GM12875 (cell line): ENCODE data around the gene C15orf39.

Source experiments
- H3K4me3 ChIP-seq: one replicate; pipeline ENCODE4 v1.5.1; 2011; ENCODE audit warnings: low read depth, low read length, control low read depth
- CTCF ChIP-seq: IDR thresholded peaks from 2 replicates; pipeline ENCODE4 v1.5.1; 2011; ENCODE audit warnings: low read depth, mild to moderate bottlenecking, control low read depth, inconsistent platforms, low read length, moderate library complexity, borderline replicate concordance; ENCODE audit not compliant: insufficient read depth

Gene C15orf39

GRCh38 chr15:75181780-75182179 lies 19.9 kb upstream of the C15orf39 start:
- TF ChIP-seq CTCF: no peak
- H3K4me3 ChIP-seq: no peak overlapping the region

GRCh38 chr15:75182187-75183131 lies 19.2 kb upstream of the C15orf39 start:
- no peak for TF ChIP-seq CTCF

DNA sequence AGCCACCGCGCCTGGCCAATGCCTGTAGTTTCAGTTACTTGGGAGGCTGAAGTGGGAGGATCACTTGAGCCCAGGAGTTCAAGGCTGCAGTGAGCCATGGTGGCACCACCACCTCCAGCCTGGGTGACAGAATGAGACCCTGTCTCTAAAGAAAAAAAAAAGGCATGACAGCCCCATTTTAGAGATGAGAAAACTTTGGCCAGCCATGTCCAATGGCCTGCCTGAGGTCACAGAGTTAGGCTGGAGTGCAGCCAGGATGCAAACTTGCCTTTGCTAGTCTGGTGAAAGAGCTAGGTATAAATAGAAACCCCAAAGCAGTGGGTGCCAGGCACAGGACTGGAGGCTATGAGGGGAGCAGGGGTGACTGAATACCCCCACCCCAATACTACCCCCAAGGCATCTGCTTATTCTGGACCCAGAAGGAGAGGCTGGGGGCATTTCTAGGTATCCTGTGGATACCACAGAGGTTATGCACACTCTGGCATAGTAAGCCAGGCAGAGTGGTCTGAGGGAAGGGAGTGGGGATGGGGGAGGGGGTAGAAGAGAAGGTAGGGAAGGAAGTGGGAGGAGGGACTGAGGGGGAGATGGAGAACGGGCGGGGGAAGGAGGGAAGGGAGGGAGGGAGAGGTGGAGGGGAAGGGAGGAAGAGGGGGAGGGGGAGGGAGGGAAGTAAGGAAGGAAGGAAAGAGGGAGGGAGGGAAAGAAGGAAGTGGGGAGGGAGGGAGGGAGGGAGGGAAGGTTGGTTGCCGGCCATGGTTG lies 16.2 kb upstream of the C15orf39 start:
- H3K4me3 ChIP-seq: no peak overlapping the region
- TF ChIP-seq CTCF: no peak

More at GRCh38 chr15:75182187-75183131, 19.2 kb upstream of the C15orf39 start:
- H3K4me3 ChIP-seq: no peak overlapping the region

DNA sequence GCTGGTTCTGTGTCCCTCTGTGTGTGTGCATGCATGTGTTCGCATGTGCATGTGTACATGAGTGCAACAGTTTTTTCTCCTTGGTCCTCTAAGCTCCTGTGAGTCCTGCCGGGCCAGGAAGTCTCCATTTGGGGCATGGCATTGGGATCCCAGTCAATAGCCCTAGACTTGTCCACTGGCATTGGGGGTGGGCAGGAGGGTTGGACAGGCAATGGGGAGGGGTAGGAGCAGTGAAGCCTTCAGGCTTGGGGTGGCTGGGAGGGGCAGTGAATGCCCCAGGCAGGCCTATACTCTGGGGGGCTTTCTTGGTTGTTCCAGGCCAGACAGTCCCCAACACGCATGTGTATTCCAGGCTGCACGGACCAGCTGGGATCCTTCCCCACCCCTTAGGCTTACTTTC lies 15.6 kb upstream of the C15orf39 start:
- no peak overlapping the region for H3K4me3 ChIP-seq
- no peak for TF ChIP-seq CTCF

DNA sequence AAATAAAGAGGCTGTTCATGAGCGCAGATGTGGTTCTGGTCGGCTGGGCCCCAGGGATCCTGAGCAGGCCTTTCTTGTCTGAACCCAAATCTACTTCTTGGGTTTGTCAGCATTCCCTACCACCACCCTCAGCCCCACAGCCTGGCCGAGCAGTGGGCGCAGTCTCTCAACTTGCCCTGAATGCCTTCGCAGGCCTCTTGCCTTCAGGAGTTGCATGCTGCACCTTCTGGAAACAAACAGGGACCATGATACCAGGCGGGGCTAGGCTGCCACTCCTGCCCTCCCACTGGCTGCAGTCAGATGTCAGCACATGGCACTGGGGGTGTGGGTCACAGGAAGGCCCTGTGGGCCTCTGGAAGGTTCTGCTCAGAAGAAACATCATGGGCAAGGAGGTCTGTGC lies 13.2 kb upstream of the C15orf39 start:
- no peak for TF ChIP-seq CTCF
- no peak overlapping the region for H3K4me3 ChIP-seq

- H3K4me3 ChIP-seq: no peak overlapping the region
- no peak for TF ChIP-seq CTCF
Observed at GRCh38 chr15:75191235-75191634, 10.4 kb upstream of the C15orf39 start.

- no peak for TF ChIP-seq CTCF
- H3K4me3 ChIP-seq: no peak overlapping the region
Observed at GRCh38 chr15:75192307-75192706, 9.4 kb upstream of the C15orf39 start.
